Measurements from ENCODE around the gene LRMDA. TPM values are rescaled to one million over a fixed set of nuclear protein-coding genes. Genes with fewer than 3 reads are reported as not detected.

Gene LRMDA
- polyA plus RNA-seq, 3 donors: 39.8 to 59.6 (median 56.4) TPM

DNA sequence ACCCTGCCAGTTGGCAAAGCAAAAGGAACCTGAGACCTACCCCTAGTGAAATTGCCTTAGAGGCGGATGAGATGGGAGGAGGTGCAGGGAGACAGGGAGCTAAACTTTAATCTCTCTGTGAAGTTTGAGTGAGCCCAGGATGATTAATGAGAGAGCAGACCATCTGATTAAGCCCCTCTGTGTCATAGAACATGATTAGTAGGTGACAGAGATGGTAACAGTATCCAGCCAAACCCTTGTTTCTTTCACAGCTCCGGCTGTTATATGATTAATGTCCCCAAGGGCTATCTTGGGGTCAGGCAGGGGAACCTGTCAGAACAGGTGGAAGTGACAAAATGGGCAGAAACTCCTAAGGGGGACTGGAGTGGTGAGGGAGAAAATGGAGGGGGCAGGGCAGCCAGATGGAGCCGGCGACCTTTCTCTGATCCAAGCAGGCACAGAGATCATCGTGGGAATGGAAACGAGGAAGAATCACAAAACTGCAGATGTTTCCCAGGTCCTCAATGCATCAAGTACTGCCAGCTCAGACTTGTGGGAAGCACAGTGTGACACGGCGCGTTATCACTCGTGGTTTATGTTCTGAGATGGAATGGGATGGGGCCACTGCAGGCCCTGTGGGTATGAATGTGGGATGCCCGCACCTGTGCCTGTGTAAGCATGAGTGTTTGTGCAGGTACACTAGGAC, 684.2 kb downstream of the LRMDA start:
- no peaks in the 10 kb centered on the region for H3K79me2 ChIP-seq (ENCODE audit: insufficient read depth, low read length)
- Mint-ChIP-seq H3K27ac (peak overlapping the region in 1 of 7 donors; percentile 30), H3K4me3 (no peak overlapping the region), H3K27me3 (ENCODE audit: low read depth in 3 of 3) (no peaks in the 10 kb centered on the region), H3K36me3 (peaks cover 9 to 13% of the 10 kb centered on the region in 2 donors), H3K4me1 (no peaks in the 10 kb centered on the region), H3K9me3 (no peaks in the 10 kb centered on the region)
- no peaks in the 10 kb centered on the region for H4K20me1 ChIP-seq (ENCODE audit: insufficient read depth, low read length)
- intact Hi-C loops (cut with micrococcal nuclease): no loop called here
- no peaks in the 10 kb centered on the region for H3K27me3 ChIP-seq (ENCODE audit: control insufficient read depth in 2 of 2, insufficient read depth in 2 of 2, low read length in 2 of 2)
- no peak overlapping the region for H3K4me2 ChIP-seq (replicated peaks; ENCODE audit: extremely low read depth, low read length, poor library complexity, severe bottlenecking)
- H3K9ac ChIP-seq (ENCODE audit: insufficient read depth, low read length, poor library complexity, severe bottlenecking): no peak overlapping the region
- H3K4me3 ChIP-seq (replicated peaks in 1 of 3; ENCODE audit: low read depth in 2 of 3, low read length in 3 of 3): no peak overlapping the region
- DNase-seq: no peak
- H3K36me3 ChIP-seq (replicated peaks in 1 of 2; ENCODE audit: control insufficient read depth in 1 of 2, insufficient read depth in 2 of 2, low read length in 2 of 2): no peaks in the 10 kb centered on the region
- no peak overlapping the region for H3K27ac ChIP-seq (ENCODE audit: low read depth in 1 of 2, low read length in 2 of 2)
- no peaks in the 10 kb centered on the region for H3K4me1 ChIP-seq (ENCODE audit: control insufficient read depth in 1 of 2, insufficient read depth in 2 of 2, low read length in 2 of 2)
- TF ChIP-seq, protein P1, sequence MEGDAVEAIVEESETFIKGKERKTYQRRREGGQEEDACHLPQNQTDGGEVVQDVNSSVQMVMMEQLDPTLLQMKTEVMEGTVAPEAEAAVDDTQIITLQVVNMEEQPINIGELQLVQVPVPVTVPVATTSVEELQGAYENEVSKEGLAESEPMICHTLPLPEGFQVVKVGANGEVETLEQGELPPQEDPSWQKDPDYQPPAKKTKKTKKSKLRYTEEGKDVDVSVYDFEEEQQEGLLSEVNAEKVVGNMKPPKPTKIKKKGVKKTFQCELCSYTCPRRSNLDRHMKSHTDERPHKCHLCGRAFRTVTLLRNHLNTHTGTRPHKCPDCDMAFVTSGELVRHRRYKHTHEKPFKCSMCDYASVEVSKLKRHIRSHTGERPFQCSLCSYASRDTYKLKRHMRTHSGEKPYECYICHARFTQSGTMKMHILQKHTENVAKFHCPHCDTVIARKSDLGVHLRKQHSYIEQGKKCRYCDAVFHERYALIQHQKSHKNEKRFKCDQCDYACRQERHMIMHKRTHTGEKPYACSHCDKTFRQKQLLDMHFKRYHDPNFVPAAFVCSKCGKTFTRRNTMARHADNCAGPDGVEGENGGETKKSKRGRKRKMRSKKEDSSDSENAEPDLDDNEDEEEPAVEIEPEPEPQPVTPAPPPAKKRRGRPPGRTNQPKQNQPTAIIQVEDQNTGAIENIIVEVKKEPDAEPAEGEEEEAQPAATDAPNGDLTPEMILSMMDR (IDR thresholded peaks at IDR 0.05): no peak
- H2AFZ ChIP-seq (ENCODE audit: insufficient read depth, low read depth, low read length, poor library complexity, severe bottlenecking): no peak overlapping the region
- WGBS (ENCODE audit: insufficient coverage): 78% methylated on average over 10 of the region's 11 CpGs
- H3K9me3 ChIP-seq (replicated peaks in 1 of 2; ENCODE audit: control insufficient read depth in 1 of 2, insufficient read depth in 1 of 2, low read length in 2 of 2): no peaks in the 10 kb centered on the region

DNA sequence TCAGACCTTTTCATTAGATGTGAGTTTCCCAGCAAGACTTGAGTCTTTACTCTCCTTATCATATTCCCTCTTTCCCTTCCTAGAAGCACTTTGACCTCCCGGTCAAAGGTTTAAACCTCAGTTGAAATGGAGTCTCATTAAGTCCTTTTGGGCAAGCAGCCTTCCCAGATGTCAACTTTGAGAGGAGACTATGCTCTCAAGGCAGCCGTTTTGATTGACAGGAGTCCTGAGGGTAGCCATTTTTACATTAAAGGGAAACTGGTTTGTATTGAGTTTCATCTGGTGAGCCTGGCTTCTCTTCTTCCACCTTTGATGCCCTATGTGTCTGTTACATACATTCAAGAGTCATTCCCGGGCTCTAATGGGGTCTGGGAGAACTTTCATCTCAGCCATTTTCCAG, 685.1 kb downstream of the LRMDA start:
- no peak overlapping the region for H3K27ac ChIP-seq (ENCODE audit: low read depth in 1 of 2, low read length in 2 of 2)
- TF ChIP-seq, protein P1 (IDR thresholded peaks at IDR 0.05): no peak
- peaks cover 4 to 6% of the 10 kb centered on the region in 2 donors for H3K36me3 Mint-ChIP-seq
- H3K9me3 ChIP-seq (replicated peaks in 1 of 2; ENCODE audit: control insufficient read depth in 1 of 2, insufficient read depth in 1 of 2, low read length in 2 of 2): no peaks in the 10 kb centered on the region
- no peaks in the 10 kb centered on the region for H3K9me3 Mint-ChIP-seq
- no peak for DNase-seq
- H3K36me3 ChIP-seq (replicated peaks in 1 of 2; ENCODE audit: control insufficient read depth in 1 of 2, insufficient read depth in 2 of 2, low read length in 2 of 2): no peaks in the 10 kb centered on the region
- no peak overlapping the region for H3K9ac ChIP-seq (ENCODE audit: insufficient read depth, low read length, poor library complexity, severe bottlenecking)
- H3K4me3 ChIP-seq (replicated peaks in 1 of 3; ENCODE audit: low read depth in 2 of 3, low read length in 3 of 3): no peak overlapping the region
- WGBS (ENCODE audit: insufficient coverage): no CpG with 5 or more reads among the region's 3 CpGs
- H2AFZ ChIP-seq (ENCODE audit: insufficient read depth, low read depth, low read length, poor library complexity, severe bottlenecking): no peak overlapping the region
- no peaks in the 10 kb centered on the region for H3K79me2 ChIP-seq (ENCODE audit: insufficient read depth, low read length)
- no peaks in the 10 kb centered on the region for H4K20me1 ChIP-seq (ENCODE audit: insufficient read depth, low read length)
- H3K4me1 ChIP-seq (ENCODE audit: control insufficient read depth in 1 of 2, insufficient read depth in 2 of 2, low read length in 2 of 2): no peaks in the 10 kb centered on the region
- no peaks in the 10 kb centered on the region for H3K27me3 Mint-ChIP-seq (ENCODE audit: low read depth in 3 of 3)
- H3K4me1 Mint-ChIP-seq: no peaks in the 10 kb centered on the region
- no peaks in the 10 kb centered on the region for H3K27me3 ChIP-seq (ENCODE audit: control insufficient read depth in 2 of 2, insufficient read depth in 2 of 2, low read length in 2 of 2)
- H3K4me2 ChIP-seq (replicated peaks; ENCODE audit: extremely low read depth, low read length, poor library complexity, severe bottlenecking): no peak overlapping the region
- H3K4me3 Mint-ChIP-seq: no peak overlapping the region
- intact Hi-C loops (cut with micrococcal nuclease): no loop called here
- no peak overlapping the region for H3K27ac Mint-ChIP-seq

Measured in CD14-positive monocyte (primary cell).